ENCODE results near the gene YJU2.

Gene YJU2

DNA sequence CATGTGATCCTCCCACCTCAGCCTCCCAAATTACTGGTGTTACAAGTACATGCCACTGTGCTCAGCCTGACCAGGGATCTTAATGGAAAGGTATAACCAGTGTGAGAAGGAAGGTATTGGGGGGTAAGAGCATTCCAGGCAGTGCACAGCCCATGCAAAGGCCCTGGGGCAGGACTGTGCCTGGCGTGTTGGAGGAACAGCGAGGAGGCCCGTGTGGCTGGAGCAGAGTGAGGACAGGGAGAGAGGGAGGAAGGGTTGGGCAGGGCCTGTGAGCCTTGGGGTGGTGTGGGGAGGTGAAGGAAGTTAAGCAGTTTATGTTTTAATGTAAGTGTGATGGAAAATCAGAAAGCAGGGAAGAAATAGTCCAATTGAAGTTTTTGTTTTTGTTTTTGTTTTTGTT is 53.7 kb downstream of the YJU2 start:
- Histone ChIP-seq H2AK5ac (ENCODE audit: low read length) (no peak overlapping the region), H4K8ac (ENCODE audit: low read depth, low read length) (no peak overlapping the region), H2BK120ac (ENCODE audit: low read depth, low read length) (no peak overlapping the region), H3K4me3 (ENCODE audit: low read length) (no peak overlapping the region), H3K56ac (ENCODE audit: low read length) (no peak overlapping the region), H2BK5ac (ENCODE audit: low read length) (no peak overlapping the region), H2BK15ac (replicated peaks; ENCODE audit: low read depth) (no peak overlapping the region), H3K79me2 (ENCODE audit: control insufficient read depth, insufficient read depth, low read length) (no peaks in the 10 kb centered on the region), H3K9ac (ENCODE audit: low read length) (no peak overlapping the region), H3K79me1 (ENCODE audit: low read length) (no peaks in the 10 kb centered on the region), H4K5ac (ENCODE audit: low read length) (no peak overlapping the region), H3K27ac (ENCODE audit: low read depth, low read length) (no peak overlapping the region), H3K4me1 (ENCODE audit: control insufficient read depth, low read depth, low read length) (no peaks in the 10 kb centered on the region), H3K4me2 (ENCODE audit: low read length) (no peak overlapping the region), H3K27me3 (ENCODE audit: insufficient read depth, low read length, poor library complexity) (no peaks in the 10 kb centered on the region), H3K36me3 (ENCODE audit: control insufficient read depth, insufficient read depth, low read length) (no peaks in the 10 kb centered on the region), H3K18ac (ENCODE audit: low read length) (no peak overlapping the region), H3K23ac (ENCODE audit: low read length) (no peak overlapping the region), H3K4ac (ENCODE audit: low read depth, low read length) (no peak overlapping the region)
- WGBS (ENCODE audit: extremely low coverage, insufficient coverage, low lambda C conversion rate): no CpG with 5 or more reads among the region's 3 CpGs
- DNase-seq: no peak

DNA sequence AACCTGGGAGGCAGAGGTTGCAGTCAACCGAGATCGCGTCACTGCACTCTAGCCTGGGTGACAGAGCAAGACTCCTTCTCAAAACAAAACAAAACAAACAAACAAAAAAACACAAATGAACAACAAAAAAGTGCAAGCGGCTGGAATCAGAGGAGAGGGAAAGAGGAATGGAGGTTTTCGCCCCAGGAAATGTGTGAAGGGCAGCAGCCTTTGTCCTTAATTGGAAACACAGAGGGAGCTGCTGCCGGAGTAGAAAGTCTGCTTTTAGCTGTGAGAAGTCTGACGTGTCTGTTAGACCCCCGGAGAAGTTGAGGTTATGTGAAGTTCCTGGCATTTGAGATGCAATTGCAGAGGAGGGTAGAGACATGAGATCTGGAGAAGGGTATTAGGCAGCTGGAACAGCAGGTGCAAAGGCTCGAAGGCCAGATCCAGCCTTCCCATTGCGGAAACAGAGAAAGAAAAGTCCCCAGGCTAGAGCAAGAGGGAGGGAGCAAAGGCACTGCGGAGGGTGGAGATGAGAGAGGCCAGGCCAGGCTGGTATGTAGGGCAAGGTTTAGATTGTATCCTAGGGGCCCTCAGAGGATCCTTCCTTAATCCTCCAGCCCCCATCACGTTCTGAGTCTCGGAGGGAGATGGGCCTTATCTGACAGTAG is 54.8 kb downstream of the YJU2 start:
- no peak for DNase-seq
- Histone ChIP-seq H3K56ac (ENCODE audit: low read length) (no peak overlapping the region), H3K9ac (ENCODE audit: low read length) (no peak overlapping the region), H3K79me1 (ENCODE audit: low read length) (no peaks in the 10 kb centered on the region), H2BK5ac (ENCODE audit: low read length) (no peak overlapping the region), H2BK15ac (replicated peaks; ENCODE audit: low read depth) (no peak overlapping the region), H2BK120ac (ENCODE audit: low read depth, low read length) (no peak overlapping the region), H3K27ac (ENCODE audit: low read depth, low read length) (no peak overlapping the region), H3K18ac (ENCODE audit: low read length) (no peak overlapping the region), H3K23ac (ENCODE audit: low read length) (no peak overlapping the region), H3K4me3 (ENCODE audit: low read length) (no peak overlapping the region), H2AK5ac (ENCODE audit: low read length) (no peak overlapping the region), H4K5ac (ENCODE audit: low read length) (no peak overlapping the region), H3K79me2 (ENCODE audit: control insufficient read depth, insufficient read depth, low read length) (no peaks in the 10 kb centered on the region), H3K4me1 (ENCODE audit: control insufficient read depth, low read depth, low read length) (no peaks in the 10 kb centered on the region), H4K8ac (ENCODE audit: low read depth, low read length) (no peak overlapping the region), H3K4me2 (ENCODE audit: low read length) (no peak overlapping the region), H3K4ac (ENCODE audit: low read depth, low read length) (no peak overlapping the region), H3K36me3 (ENCODE audit: control insufficient read depth, insufficient read depth, low read length) (no peaks in the 10 kb centered on the region), H3K27me3 (ENCODE audit: insufficient read depth, low read length, poor library complexity) (no peaks in the 10 kb centered on the region)
- no CpG with 5 or more reads among the region's 13 CpGs for WGBS (ENCODE audit: extremely low coverage, insufficient coverage, low lambda C conversion rate)

DNA sequence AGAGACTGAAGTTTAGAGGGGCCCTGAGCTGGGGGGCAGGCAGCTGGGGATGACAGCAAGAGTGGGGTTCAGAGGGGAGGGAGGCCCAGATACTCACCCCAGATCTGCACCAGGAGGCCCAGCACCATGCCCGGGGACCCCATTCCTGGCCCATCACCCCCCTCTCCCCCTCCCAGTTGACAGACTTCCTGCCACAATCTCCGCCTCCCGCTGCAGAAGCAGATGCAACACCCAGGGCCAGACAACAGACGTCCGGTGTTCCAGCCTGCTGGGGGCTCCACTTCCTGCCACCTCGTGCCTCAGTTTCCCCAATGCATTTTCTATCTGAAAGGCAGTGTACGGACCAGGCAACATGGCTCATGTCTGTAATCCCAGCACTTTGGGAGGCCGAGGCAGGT is 55.4 kb downstream of the YJU2 start, which contains the start of gene TMIGD2:
TMIGD2 (minus strand) TSS at position 147 of the 398 bp plus-strand sequence; CDS start at position 143, 4 bp downstream.
- Histone ChIP-seq H3K9ac (ENCODE audit: low read length) (no peak within 1 kb of the TSS), H3K4ac (ENCODE audit: low read depth, low read length) (no peak within 1 kb of the TSS), H3K4me3 (ENCODE audit: low read length) (no peak within 1 kb of the TSS), H3K36me3 (ENCODE audit: control insufficient read depth, insufficient read depth, low read length) (no peaks in the 10 kb centered on the region), H3K18ac (ENCODE audit: low read length) (no peak within 1 kb of the TSS), H4K8ac (ENCODE audit: low read depth, low read length) (no peak within 1 kb of the TSS), H3K79me1 (ENCODE audit: low read length) (no peaks in the 10 kb centered on the region), H3K27me3 (ENCODE audit: insufficient read depth, low read length, poor library complexity) (no peaks in the 10 kb centered on the region), H3K23ac (ENCODE audit: low read length) (no peak within 1 kb of the TSS), H3K79me2 (ENCODE audit: control insufficient read depth, insufficient read depth, low read length) (no peaks in the 10 kb centered on the region), H2BK120ac (ENCODE audit: low read depth, low read length) (no peak within 1 kb of the TSS), H4K5ac (ENCODE audit: low read length) (no peak within 1 kb of the TSS), H3K4me2 (ENCODE audit: low read length) (no peak within 1 kb of the TSS), H2AK5ac (ENCODE audit: low read length) (no peak within 1 kb of the TSS), H3K27ac (ENCODE audit: low read depth, low read length) (no peak within 1 kb of the TSS), H3K56ac (ENCODE audit: low read length) (no peak within 1 kb of the TSS), H3K4me1 (ENCODE audit: control insufficient read depth, low read depth, low read length) (no peaks in the 10 kb centered on the region), H2BK5ac (ENCODE audit: low read length) (no peak within 1 kb of the TSS), H2BK15ac (replicated peaks; ENCODE audit: low read depth) (no peak within 1 kb of the TSS)
- no peak for DNase-seq
- WGBS (ENCODE audit: extremely low coverage, insufficient coverage, low lambda C conversion rate): no CpG with 5 or more reads among the region's 8 CpGs

DNA sequence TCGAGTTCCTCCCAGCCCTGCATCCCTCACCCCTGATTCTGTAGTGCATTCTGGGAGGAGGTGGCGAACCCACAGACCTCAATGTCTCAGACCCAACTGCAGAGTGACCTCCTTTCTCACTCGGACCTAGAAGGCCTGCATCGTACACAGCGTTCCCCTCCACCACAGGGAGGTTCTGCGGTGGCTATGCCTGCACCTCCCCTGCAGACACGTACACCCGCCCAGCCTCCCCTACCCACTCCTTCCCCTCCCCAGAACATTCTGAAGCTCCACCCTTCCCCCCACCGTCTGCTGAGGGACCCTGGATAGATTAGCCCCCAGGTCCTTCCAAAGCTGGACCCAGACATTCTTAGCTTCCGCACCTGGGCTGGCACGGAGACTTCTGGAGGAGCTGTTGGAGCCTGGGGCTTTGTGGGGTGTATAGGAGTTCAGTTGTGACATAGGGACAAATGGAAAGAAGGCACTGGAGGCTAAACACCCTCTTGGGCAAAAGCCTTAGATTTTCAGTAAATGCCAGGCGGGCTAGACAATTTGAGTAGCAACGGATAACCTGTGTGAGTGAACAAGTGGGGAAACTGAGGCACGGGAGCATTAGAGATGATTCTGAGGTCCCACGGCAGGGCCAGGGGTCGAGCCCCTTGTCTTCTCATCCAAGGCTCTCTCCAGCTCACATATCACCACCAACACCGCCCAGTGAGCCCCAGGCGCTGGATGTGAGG is 57.1 kb downstream of the YJU2 start:
- DNase-seq: no peak
- no peak overlapping the region for H3K23ac ChIP-seq (ENCODE audit: low read length)
- H3K56ac ChIP-seq (ENCODE audit: low read length): no peak overlapping the region
- H3K36me3 ChIP-seq (ENCODE audit: control insufficient read depth, insufficient read depth, low read length): no peaks in the 10 kb centered on the region
- no CpG with 5 or more reads among the region's 18 CpGs for WGBS (ENCODE audit: extremely low coverage, insufficient coverage, low lambda C conversion rate)
- H4K8ac ChIP-seq (ENCODE audit: low read depth, low read length): no peak overlapping the region
- H3K18ac ChIP-seq (ENCODE audit: low read length): no peak overlapping the region
- H3K27ac ChIP-seq (ENCODE audit: low read depth, low read length): no peak overlapping the region
- no peaks in the 10 kb centered on the region for H3K4me1 ChIP-seq (ENCODE audit: control insufficient read depth, low read depth, low read length)
- no peak overlapping the region for H4K5ac ChIP-seq (ENCODE audit: low read length)
- H3K27me3 ChIP-seq (ENCODE audit: insufficient read depth, low read length, poor library complexity): no peaks in the 10 kb centered on the region
- no peaks in the 10 kb centered on the region for H3K79me1 ChIP-seq (ENCODE audit: low read length)
- no peak overlapping the region for H2BK15ac ChIP-seq (replicated peaks; ENCODE audit: low read depth)
- H3K4me2 ChIP-seq (ENCODE audit: low read length): no peak overlapping the region
- no peak overlapping the region for H3K4ac ChIP-seq (ENCODE audit: low read depth, low read length)
- H3K79me2 ChIP-seq (ENCODE audit: control insufficient read depth, insufficient read depth, low read length): no peaks in the 10 kb centered on the region
- H3K9ac ChIP-seq (ENCODE audit: low read length): no peak overlapping the region
- H2AK5ac ChIP-seq (ENCODE audit: low read length): no peak overlapping the region
- H2BK120ac ChIP-seq (ENCODE audit: low read depth, low read length): no peak overlapping the region
- no peak overlapping the region for H2BK5ac ChIP-seq (ENCODE audit: low read length)
- H3K4me3 ChIP-seq (ENCODE audit: low read length): no peak overlapping the region

DNA sequence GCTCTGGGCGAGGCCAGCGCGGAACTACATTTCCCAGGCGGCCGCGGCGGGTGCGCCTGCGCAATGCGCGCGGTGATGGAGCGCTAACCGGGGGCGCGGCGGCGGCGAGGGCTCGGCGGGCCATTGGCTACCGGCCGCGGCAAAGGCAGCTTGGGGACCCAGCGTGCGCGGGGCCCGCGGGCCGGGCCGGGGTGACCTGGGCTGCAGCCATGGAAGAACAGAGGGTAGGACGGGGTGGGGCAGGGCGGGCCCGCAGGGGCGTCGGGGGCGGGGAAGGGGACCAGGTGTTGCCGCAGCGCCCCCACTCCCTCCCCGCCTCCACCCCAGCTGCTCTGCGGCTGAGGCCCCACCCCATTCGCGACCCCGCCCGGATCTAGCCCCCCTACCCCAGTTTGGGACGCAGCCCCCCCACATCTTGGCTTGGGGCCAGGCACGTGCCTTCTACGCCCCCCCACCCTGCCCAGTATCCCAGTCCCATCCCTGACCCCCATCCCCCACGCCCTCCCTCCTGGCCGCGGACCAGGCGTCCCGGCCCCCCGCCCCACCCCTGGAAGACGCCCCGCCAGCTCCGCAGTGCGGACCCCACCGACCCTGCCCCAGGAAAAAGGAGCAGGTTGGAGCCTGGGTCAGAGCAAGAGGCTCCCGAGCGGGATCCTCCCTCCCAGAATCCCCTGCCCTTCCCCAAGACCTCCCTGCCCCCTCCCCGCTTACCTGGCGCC is 57.8 kb downstream of the YJU2 start, which contains the start of gene FSD1:
FSD1 (plus strand) TSS at position 61 of the 719 bp plus-strand sequence; CDS start at position 210, 149 bp downstream.
- H3K18ac ChIP-seq (ENCODE audit: low read length): peak within 1 kb of the TSS; percentile 33

More for the DNA sequence above, 57.8 kb downstream of the YJU2 start, which contains the start of gene FSD1:
- H3K36me3 ChIP-seq (ENCODE audit: control insufficient read depth, insufficient read depth, low read length): no peaks in the 10 kb centered on the region
- no peak within 1 kb of the TSS for H3K23ac ChIP-seq (ENCODE audit: low read length)
- H4K5ac ChIP-seq (ENCODE audit: low read length): no peak within 1 kb of the TSS
- H4K8ac ChIP-seq (ENCODE audit: low read depth, low read length): no peak within 1 kb of the TSS
- peak within 1 kb of the TSS; percentile 78 for H3K56ac ChIP-seq (ENCODE audit: low read length)
- peak; percentile 81 for DNase-seq
- WGBS (ENCODE audit: extremely low coverage, insufficient coverage, low lambda C conversion rate): no CpG with 5 or more reads among the region's 63 CpGs
- no peak within 1 kb of the TSS for H3K27ac ChIP-seq (ENCODE audit: low read depth, low read length)
- H2BK5ac ChIP-seq (ENCODE audit: low read length): no peak within 1 kb of the TSS
- no peak within 1 kb of the TSS for H3K4ac ChIP-seq (ENCODE audit: low read depth, low read length)
- no peak within 1 kb of the TSS for H2AK5ac ChIP-seq (ENCODE audit: low read length)
- H3K4me1 ChIP-seq (ENCODE audit: control insufficient read depth, low read depth, low read length): no peaks in the 10 kb centered on the region
- H3K27me3 ChIP-seq (ENCODE audit: insufficient read depth, low read length, poor library complexity): no peaks in the 10 kb centered on the region
- no peak within 1 kb of the TSS for H3K4me2 ChIP-seq (ENCODE audit: low read length)
- no peak within 1 kb of the TSS for H3K9ac ChIP-seq (ENCODE audit: low read length)
- H2BK120ac ChIP-seq (ENCODE audit: low read depth, low read length): no peak within 1 kb of the TSS
- H3K79me1 ChIP-seq (ENCODE audit: low read length): no peaks in the 10 kb centered on the region
- H3K4me3 ChIP-seq (ENCODE audit: low read length): no peak within 1 kb of the TSS
- H3K79me2 ChIP-seq (ENCODE audit: control insufficient read depth, insufficient read depth, low read length): no peaks in the 10 kb centered on the region
- no peak within 1 kb of the TSS for H2BK15ac ChIP-seq (replicated peaks; ENCODE audit: low read depth)

Measured in mesendoderm (in vitro differentiated cells).